GM21360 (cell line): ENCODE results near the gene PPP1R12B.

Source experiments
- ATAC-seq: cut with Tn5 transposase; IDR thresholded peaks from one replicate; pipeline ENCODE4 v1.9.1; 2021; ENCODE audit warnings: mild to moderate bottlenecking, moderate library complexity; ENCODE audit not compliant: unreplicated experiment

Gene PPP1R12B

GRCh38 chr1:202348509-202349205 is at the start of gene PPP1R12B:
TSS of gene PPP1R12B (plus strand) at chr1:202348699. CDS start at chr1:202348852, 153 bp downstream.
- peak; percentile 95 for ATAC-seq

- ATAC-seq, result no peak
Measured at GRCh38 chr1:202302166-202302565, 46.3 kb upstream of the PPP1R12B start.

GRCh38 chr1:202304375-202304774 is 44.1 kb upstream of the PPP1R12B start:
- ATAC-seq, result no peak

GRCh38 chr1:202305168-202305567 is 43.3 kb upstream of the PPP1R12B start:
- ATAC-seq, result no peak

GRCh38 chr1:202306535-202307345 is 41.8 kb upstream of the PPP1R12B start:
- ATAC-seq, result no peak

GRCh38 chr1:202310071-202310725 is 38.3 kb upstream of the PPP1R12B start:
- ATAC-seq, result no peak

- no peak for ATAC-seq
Measured at GRCh38 chr1:202310746-202311145, 37.8 kb upstream of the PPP1R12B start.

- no peak for ATAC-seq
Measured at GRCh38 chr1:202311875-202312635, 36.4 kb upstream of the PPP1R12B start.

- peak; percentile 52 for ATAC-seq
Measured at GRCh38 chr1:202315576-202316168, 32.8 kb upstream of the PPP1R12B start.

GRCh38 chr1:202316186-202316585 is 32.3 kb upstream of the PPP1R12B start:
- no peak for ATAC-seq

- ATAC-seq, result no peak
Measured at GRCh38 chr1:202317941-202318925, 30.3 kb upstream of the PPP1R12B start.

- ATAC-seq, result no peak
Measured at GRCh38 chr1:202319381-202320080, 29.0 kb upstream of the PPP1R12B start.

- ATAC-seq, result no peak
Measured at GRCh38 chr1:202320081-202320405, 28.5 kb upstream of the PPP1R12B start.

- no peak for ATAC-seq
Measured at GRCh38 chr1:202323731-202324130, 24.8 kb upstream of the PPP1R12B start.

GRCh38 chr1:202324646-202325045 is 23.9 kb upstream of the PPP1R12B start:
- no peak for ATAC-seq

GRCh38 chr1:202329891-202330290 is 18.6 kb upstream of the PPP1R12B start:
- ATAC-seq, result no peak

GRCh38 chr1:202333861-202334260 is 14.6 kb upstream of the PPP1R12B start:
- ATAC-seq, result no peak

- no peak for ATAC-seq
Measured at GRCh38 chr1:202343652-202344349, 4.7 kb upstream of the PPP1R12B start.
